SKM-1 (cell line): ENCODE measurements around the gene SUV39H2.
"Not testable (repeated sequence)": the region's sequence is repeated elsewhere in the genome, so short reads cannot be mapped to it uniquely, and the experiment has no call there.

Experiments
- DNase-seq: peaks from one replicate; lab custom pipeline; 2025; ENCODE audit not compliant: unreplicated experiment; lab: John Stamatoyannopoulos, UW

SUV39H2 gene

DNA sequence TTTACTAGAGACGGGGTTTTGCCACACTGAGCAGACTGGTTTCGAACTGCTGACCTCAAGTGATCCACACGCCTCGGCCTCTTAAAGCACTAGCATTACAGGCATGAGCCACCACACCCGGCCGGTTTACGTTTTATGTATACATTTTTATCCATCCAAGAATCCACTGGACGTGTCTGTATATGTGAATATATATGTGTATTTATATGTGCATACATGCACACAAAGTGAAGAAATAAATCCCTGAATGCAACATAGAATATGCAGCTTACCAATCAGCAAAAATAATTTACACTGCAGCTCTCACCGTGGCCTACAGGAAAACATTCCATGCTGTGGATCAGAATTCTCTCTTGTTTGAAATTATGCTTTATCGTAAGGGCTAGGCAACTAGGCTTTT is 51.9 kb downstream of the SUV39H2 start:
- no peak for DNase-seq

DNA sequence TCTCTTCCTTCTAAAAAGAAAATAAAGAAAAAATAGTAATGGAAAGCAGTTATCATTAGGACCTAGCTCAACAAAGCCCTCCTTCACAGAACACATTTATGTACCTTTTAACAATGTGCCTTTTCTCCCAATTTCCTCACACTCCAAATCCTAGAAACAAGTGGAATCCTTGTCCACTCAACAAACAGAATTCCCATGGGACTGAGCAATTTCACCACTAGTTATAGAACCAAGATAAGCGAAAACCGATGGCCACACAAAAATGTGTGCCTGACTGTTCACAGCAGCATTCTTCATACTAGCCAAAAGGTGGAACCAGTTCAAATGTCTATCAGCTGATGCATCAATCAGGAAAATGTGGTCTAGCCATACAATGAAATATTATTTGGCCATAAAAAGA is 57.9 kb downstream of the SUV39H2 start:
- no peak for DNase-seq

DNA sequence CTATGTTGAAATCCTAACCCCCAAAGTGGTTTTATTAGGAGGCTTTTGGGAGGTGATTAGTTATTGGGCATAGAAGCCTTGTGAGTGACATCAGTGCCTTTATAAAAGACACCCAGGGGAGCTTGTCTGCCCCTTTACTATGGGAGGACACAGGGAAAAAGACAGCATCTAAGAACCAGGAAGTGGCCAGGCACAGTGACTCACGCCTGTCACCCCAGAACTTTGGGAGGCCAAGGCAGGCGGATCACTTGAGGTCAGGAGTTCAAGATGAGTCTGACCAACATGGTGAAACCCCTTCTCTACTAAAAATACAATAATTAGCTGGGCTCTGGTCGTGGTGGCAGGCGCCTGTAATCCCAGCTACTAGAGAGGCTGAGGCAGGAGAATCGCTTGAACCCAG is 60.3 kb downstream of the SUV39H2 start:
- not testable (repeated sequence) for DNase-seq

DNA sequence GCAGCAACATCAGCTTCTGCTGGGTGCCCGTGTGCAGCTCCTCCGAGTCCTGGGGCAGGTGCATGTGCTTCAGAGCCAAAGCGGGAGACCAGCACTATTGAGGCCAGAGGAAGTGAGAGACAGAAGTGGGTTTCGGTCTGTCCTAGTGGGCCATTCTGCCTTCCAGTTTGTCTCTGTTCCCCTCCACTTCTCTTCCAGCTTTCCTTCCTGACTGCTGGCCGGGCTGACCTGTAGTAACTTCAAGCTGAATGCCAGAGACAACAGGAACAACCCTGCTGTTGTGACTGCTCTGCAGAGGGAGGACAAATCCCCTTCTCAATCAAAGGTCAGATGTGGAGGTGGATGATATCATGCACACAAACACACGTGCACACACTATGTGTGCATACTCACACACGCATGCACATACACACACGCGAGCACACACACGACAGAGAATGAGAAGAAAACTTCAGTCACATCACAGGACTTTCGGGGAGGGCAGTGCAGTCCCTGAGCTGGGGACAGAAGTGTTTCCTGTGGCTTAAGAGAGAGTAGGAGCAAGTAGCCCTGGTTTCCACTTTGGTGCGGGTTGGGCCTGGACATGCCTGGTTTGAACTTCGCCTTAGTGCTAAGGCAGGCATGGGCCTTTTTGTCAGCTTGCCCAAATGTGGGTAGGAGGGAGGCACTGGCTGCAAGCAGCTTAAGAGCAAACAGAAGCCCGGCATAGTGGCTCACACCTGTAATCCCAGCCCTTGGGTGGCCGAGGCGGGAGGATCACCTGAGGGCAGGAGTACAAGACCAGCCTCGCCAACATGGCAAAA is 63.7 kb downstream of the SUV39H2 start:
- DNase-seq: not testable (repeated sequence)

DNA sequence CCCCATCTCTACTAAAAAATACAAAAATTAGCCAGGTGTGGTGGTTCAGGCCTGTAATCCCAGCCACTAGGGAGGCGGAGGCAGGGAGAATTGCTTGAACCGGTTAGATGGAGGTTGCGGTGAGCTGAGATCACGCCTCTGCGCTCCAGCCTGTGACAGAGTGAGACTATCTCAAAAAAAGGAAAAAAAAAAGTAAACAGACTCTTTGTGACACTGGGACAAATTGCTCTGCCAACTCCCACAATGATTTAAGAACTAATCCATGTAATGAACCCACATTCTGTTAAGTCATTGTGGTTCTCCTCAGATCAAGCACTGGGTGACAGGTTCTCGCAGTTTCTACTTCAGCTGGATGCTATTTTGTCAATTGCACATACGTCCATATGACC is 64.3 kb downstream of the SUV39H2 start:
- not testable (repeated sequence) for DNase-seq

DNA sequence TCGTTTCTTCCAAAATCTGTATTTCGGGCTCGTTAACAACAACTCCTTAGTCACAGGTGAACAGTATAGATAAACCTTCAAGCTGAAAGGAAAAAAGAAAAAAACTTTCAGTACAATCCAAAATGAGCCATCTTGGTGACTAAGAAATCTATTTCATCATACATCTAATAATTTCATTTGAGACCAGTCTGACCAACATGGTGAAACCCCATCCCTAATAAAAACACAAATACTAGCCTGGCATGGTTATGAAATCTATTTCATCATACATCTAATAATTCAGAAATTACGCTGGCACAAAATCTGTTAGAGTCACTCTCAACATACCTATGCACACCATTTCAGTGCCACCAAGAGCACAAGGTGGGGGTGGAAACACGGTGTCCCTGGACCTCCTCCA is 66.4 kb downstream of the SUV39H2 start:
- DNase-seq: no peak

DNA sequence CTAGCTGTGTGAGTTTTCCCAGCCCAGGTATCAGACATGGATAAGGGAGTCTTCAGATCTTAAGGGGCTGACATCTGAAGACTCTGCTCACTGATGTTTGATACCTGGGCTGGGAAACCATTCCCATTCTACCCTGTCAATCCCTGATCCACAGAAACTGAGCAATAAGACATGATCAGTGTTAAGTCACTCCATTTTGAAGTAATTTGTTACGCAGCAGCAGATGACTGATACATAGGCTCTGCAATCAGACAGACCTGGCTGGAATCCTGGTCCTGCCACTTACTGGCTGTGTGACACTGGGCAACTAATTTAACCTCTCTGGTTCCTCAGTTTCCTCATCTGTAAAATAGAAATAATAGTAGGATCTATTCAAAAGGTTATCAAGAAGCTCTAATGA is 68.6 kb downstream of the SUV39H2 start:
- DNase-seq: no peak

DNA sequence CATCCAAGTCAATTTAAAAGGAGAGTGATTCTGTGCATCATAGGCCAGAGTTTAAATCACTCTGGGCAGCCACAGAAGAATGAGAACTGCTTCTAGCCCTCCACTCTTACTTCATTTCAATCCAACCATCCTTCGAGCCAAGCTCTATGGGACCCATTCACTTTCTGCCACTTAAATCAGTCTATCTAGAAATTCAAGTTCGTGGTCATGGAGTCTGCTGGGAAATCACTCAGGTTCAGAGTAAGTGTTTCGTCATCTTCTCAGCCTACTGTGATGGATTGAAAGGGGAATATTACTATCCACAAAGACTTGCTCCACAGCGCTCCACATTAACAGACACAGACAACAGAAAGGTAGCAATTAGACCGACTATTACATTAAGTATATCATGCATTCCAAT is 70.6 kb downstream of the SUV39H2 start:
- DNase-seq: no peak

DNA sequence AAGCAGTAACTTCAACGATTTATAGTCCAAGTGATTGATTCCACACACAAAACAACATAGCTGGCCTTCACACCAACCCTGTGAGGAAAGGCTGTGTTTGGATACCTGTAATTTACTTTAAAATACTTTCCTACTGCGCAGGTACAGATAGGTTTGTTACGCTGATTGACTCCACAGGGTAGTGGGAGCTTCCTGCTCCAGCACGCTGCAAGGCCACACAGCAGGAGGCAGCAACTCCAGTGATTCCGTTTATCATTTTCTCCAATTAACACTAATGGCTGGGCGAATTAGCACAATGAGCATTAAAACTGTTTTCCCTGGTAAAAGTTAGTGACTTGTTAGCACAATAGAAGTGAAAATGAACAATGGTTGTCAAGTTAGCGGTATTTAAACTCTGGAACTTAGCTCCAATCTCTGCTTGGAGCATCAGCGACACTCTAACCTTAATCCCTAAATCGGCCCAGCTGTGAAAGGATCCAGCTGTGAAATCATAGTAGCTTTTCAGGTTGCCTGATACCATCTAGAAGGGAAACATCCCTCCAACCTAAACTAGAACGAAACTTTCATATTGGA is 74.3 kb downstream of the SUV39H2 start:
- no peak for DNase-seq

DNA sequence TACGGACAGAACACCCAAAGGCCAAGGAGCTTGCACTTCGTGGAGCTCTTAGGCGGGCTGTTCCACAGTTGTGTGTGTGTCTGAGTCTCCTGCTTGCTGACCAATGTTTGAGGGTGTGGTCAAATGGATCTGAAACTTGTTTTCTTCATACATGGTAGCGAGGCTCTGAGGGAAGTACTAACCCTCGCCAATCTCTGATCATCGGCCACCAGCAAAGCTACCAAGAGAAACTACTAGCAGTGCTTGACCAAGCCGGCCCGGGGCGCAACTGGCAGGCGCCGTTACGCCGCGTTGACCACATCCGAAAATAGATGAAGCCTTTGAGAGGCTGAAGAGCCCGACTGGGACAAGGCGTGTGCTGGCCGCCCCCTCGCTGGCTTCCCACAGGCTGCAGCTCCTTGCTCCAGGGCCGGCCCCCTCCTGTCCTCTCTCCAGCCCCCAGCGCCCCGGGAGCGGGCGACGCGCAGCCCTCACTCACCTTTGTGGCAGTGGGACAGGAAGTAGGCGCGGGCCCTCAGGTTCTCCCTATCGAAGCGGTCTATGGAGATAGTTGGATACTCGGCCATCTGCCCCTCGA is 74.8 kb downstream of the SUV39H2 start:
- DNase-seq: no peak
